GM12878 (cell line): ENCODE results near the gene FICD. TPM values are rescaled to one million over a fixed set of nuclear protein-coding genes. Genes with fewer than 3 reads are reported as not detected.
A peak's percentile ranks its signal among the peaks of the same experiment; 100 is the strongest.

Experiments
- ATF2 ChIP-seq: IDR thresholded peaks from 2 replicates; pipeline ENCODE4 v1.6.1; 2012; ENCODE audit warnings: low read length, inconsistent platforms
- BMI1 ChIP-seq: fragments of 450-650 bp; IDR thresholded peaks from 2 replicates; pipeline ENCODE4 v1.6.1; 2016; ENCODE audit warnings: mild to moderate bottlenecking, moderate library complexity, borderline replicate concordance
- CBFB ChIP-seq: IDR thresholded peaks from 2 replicates; pipeline ENCODE4 v1.6.1; 2016; ENCODE audit warnings: antibody characterized with exemption, low read depth
- DPF2 ChIP-seq: fragments of 450-650 bp; IDR thresholded peaks from 2 replicates; pipeline ENCODE4 v1.6.1; 2017; ENCODE audit warnings: mild to moderate bottlenecking
- E2F8 ChIP-seq: fragments of 450-650 bp; IDR thresholded peaks from 2 replicates; pipeline ENCODE4 v1.6.1; 2018; ENCODE audit warnings: mild to moderate bottlenecking, low read depth, moderate library complexity; ENCODE audit not compliant: partially characterized antibody
- GABPA ChIP-seq: IDR thresholded peaks from 2 replicates; pipeline ENCODE4 v1.6.1; 2014; ENCODE audit warnings: antibody characterized with exemption, low read depth, mild to moderate bottlenecking, inconsistent platforms
- GATAD2B ChIP-seq: fragments of 450-650 bp; conservative IDR thresholded peaks from 2 replicates; pipeline ENCODE4 v1.6.1; 2017; ENCODE audit warnings: low read depth, mild to moderate bottlenecking, moderate library complexity
- HDGF ChIP-seq: fragments of 450-650 bp; IDR thresholded peaks from 2 replicates; pipeline ENCODE4 v1.6.1; 2016; ENCODE audit warnings: antibody characterized with exemption
- HSF1 ChIP-seq: fragments of 150-350 bp; IDR thresholded peaks from 2 replicates; pipeline ENCODE4 v1.6.1; 2014; ENCODE audit warnings: mild to moderate bottlenecking, low read depth, low read length
- IRF4 ChIP-seq: IDR thresholded peaks from 2 replicates; pipeline ENCODE4 v1.6.1; 2011; ENCODE audit warnings: low read depth, low read length
- JUNB ChIP-seq: IDR thresholded peaks from 2 replicates; pipeline ENCODE4 v1.6.1; 2016; ENCODE audit warnings: antibody characterized with exemption, mild to moderate bottlenecking
- KAT2A ChIP-seq: conservative IDR thresholded peaks from 2 replicates; pipeline ENCODE4 v1.6.1; 2011; ENCODE audit warnings: low read depth, low read length; ENCODE audit not compliant: control insufficient read depth
- MEF2B ChIP-seq: fragments of 450-650 bp; IDR thresholded peaks from 2 replicates; pipeline ENCODE4 v1.6.1; 2018; ENCODE audit warnings: mild to moderate bottlenecking, moderate library complexity; ENCODE audit not compliant: partially characterized antibody, poor library complexity, severe bottlenecking
- PAX5 ChIP-seq: IDR thresholded peaks from 2 replicates; pipeline ENCODE4 v1.6.1; 2011; ENCODE audit warnings: low read depth, low read length, borderline replicate concordance
- PAX8 ChIP-seq: fragments of 450-650 bp; IDR thresholded peaks from 2 replicates; pipeline ENCODE4 v1.6.1; 2017; ENCODE audit warnings: mild to moderate bottlenecking, moderate library complexity
- RCOR1 ChIP-seq: conservative IDR thresholded peaks from 2 replicates; pipeline ENCODE4 v1.6.1; 2012; ENCODE audit warnings: low read depth, low read length, improper control_type of control experiment
- RELA ChIP-seq: fragments of 450-650 bp; IDR thresholded peaks from 2 replicates; pipeline ENCODE4 v1.8.0; 2014; ENCODE audit warnings: borderline replicate concordance; ENCODE audit not compliant: partially characterized antibody
- TAF1 ChIP-seq: IDR thresholded peaks from 2 replicates; pipeline ENCODE4 v1.6.1; 2011; ENCODE audit warnings: mild to moderate bottlenecking, low read depth, low read length, borderline replicate concordance
- ZBTB11 ChIP-seq: fragments of 450-650 bp; formaldehyde crosslinking; IDR thresholded peaks from 2 replicates; pipeline ENCODE4 v1.5.0; 2022; ENCODE audit warnings: mild to moderate bottlenecking, missing genetic modification characterization
- polyA plus RNA-seq, 11 experiments: library from polyadenylated mRNA; depleted of rRNA in 4 of 11; unstranded in 6 of 11; stranded (reverse) in 5 of 11; fragments of >200 nt; fragmentation: Nextera tagmentation in 4 of 11; fragmentation: Illumina TruSeq in 1 of 11; extraction: Ambion mirVana in 4 of 11; extraction: Trizol in 1 of 11; gene quantifications; 1 replicate in 1 of 11; 2 replicates in 10 of 11; pipeline versions ENCODE4 v1.2.1 to v1.2.3, GENCODE V29; 2011 to 2016; ENCODE audit warnings: inconsistent platforms in 2 of 11, missing spikeins in 2 of 11, low read depth in 1 of 11
- total RNA-seq, 4 experiments: library from RNA; depleted of rRNA in 3 of 4; stranded (reverse); fragments of >200 nt in 3 of 4; fragmentation: Illumina TruSeq in 1 of 4; extraction: Trizol in 1 of 4; gene quantifications; 2 replicates each; pipeline versions ENCODE4 v1.2.1 to v1.2.3, GENCODE V29; 2013 to 2021

Gene FICD
- total and polyA plus RNA-seq, 10 of the 15 experiments (the other 5 are each of a cell fraction or from before 2014, with no cell fraction given): 1.1 to 9.4 (median 4.3) TPM

- TF ChIP-seq TAF1 (peak; percentile 54; the same call in 1 of the 2 replicates), HDGF (peak; percentile 75; the same call in 1 of the 2 replicates), IRF4 (no peak), PAX8 (no peak), ZBTB11 (CRISPR knock-in tag) (no peak), RELA (no peak), CBFB (peak; percentile 40; the same call in 1 of the 2 replicates), KAT2A (no peak), GATAD2B (peak; percentile 71), HSF1 (no peak), BMI1 (no peak), E2F8 (peak; percentile 84), ATF2 (no peak), DPF2 (peak; percentile 94), PAX5 (no peak), JUNB (no peak), RCOR1 (no peak), GABPA (peak; percentile 81), MEF2B (no peak)
These were observed at the start of gene FICD (continued) for GRCh38 chr12:108514973-108515814.
